Kidney (tissue), 14 donors: ENCODE data around the gene ARHGAP29. TPM values are rescaled to one million over a fixed set of nuclear protein-coding genes. Genes with fewer than 3 reads are reported as not detected.

ENCODE experiments used
- DNase-seq, 5 donors: peaks; one replicate each; pipeline ENCODE4 v3.0.0-alpha.2; 2013 to 2020
- FAIRE-seq: peaks from 2 replicates; lab custom pipeline; 2012; peaks lifted over from hg19 to GRCh38; lab: Jason Lieb, UNC
- H3K27ac ChIP-seq, 2 donors: one replicate each; pipeline ENCODE4 v1.7.0; 2013; ENCODE audit warnings: low read depth in 2 of 2, low read length in 2 of 2, inconsistent platforms in 1 of 2
- H3K27me3 ChIP-seq: one replicate; pipeline ENCODE4 v1.7.1; 2013; ENCODE audit warnings: low read length, inconsistent platforms; ENCODE audit not compliant: control insufficient read depth, insufficient read depth
- H3K36me3 ChIP-seq, 3 donors: one replicate each; pipeline versions ENCODE4 v1.7.0 to v1.7.1; 2013; ENCODE audit warnings: low read length in 3 of 3, control low read depth in 1 of 3, inconsistent platforms in 1 of 3; ENCODE audit not compliant: insufficient read depth in 3 of 3, control insufficient read depth in 2 of 3
- H3K4me1 ChIP-seq, 3 donors: one replicate each; pipeline versions ENCODE4 v1.7.0 to v1.7.1; 2013; ENCODE audit warnings: low read length in 3 of 3, inconsistent platforms in 1 of 3, low read depth in 1 of 3; ENCODE audit not compliant: control insufficient read depth in 2 of 3, insufficient read depth in 2 of 3
- H3K4me3 ChIP-seq, 3 donors: one replicate each; pipeline versions ENCODE4 v1.7.0 to v1.8.1; 2013; ENCODE audit warnings: low read length in 3 of 3, control low read depth in 1 of 3, inconsistent platforms in 1 of 3
- H3K9ac ChIP-seq, 3 donors: one replicate each; pipeline versions ENCODE4 v1.7.0 to v1.7.1; 2013; ENCODE audit warnings: low read length in 3 of 3, control low read depth in 1 of 3, inconsistent platforms in 1 of 3
- H3K9me3 ChIP-seq, 3 donors: one replicate each; pipeline versions ENCODE4 v1.7.0 to v1.7.1; 2013; ENCODE audit warnings: low read length in 3 of 3, control low read depth in 1 of 3, inconsistent platforms in 1 of 3; ENCODE audit not compliant: control insufficient read depth in 2 of 3, insufficient read depth in 1 of 3
- CTCF ChIP-seq: IDR thresholded peaks from 3 replicates; pipeline ENCODE4 v1.5.1; 2012; ENCODE audit warnings: mild to moderate bottlenecking, moderate library complexity, borderline replicate concordance; ENCODE audit not compliant: insufficient read depth; ENCODE audit errors: extremely low read depth
- intact Hi-C: fragments of 100-400 bp; cut with DNase I; formaldehyde crosslinking; loops from one replicate; pipeline ENCODE4 v1.11.1; 2022
- polyA plus RNA-seq: library from polyadenylated mRNA; stranded (reverse); fragments of 350-450 nt; fragmentation: Illumina TruSeq; extraction: RNeasy Lipid Tissue Mini Kit (QIAGEN cat#74804); gene quantifications from one replicate; pipeline ENCODE4 v1.2.3, GENCODE V29; 2014; ENCODE audit warnings: low read depth, low replicate concordance; ENCODE audit not compliant: insufficient read depth
- total RNA-seq: library from RNA; stranded (reverse); fragmentation: NEBNext Ultra II Directional; extraction: Animal tissue kit (Norgen Biotek cat#: 25700); gene quantifications from one replicate; pipeline ENCODE4 v1.2.1, GENCODE V29; 2021
- donor health status: control.
- donor health status: control.
- donor health status: control.
- donor health status: control.
- donor health status: control.
- donor health status: DM: yes; HTN: yes; CAD: no.
- donor health status: Normal renal cell carcinoma (clear cell type).

The ARHGAP29 gene
- total and polyA plus RNA-seq, 2 donors from 2014 or later = 15.9 to 145 TPM

- Histone ChIP-seq H3K4me3 (no peak overlapping the region), H3K4me1 (no peaks in the 10 kb centered on the region), H3K27me3 (peaks cover 5% of the 10 kb centered on the region), H3K27ac (no peak overlapping the region), H3K9me3 (peaks cover 0 to 8% (median 0%) of the 10 kb centered on the region in 3 donors), H3K9ac (no peak overlapping the region), H3K36me3 (no peaks in the 10 kb centered on the region)
- TF ChIP-seq CTCF = no peak
- no peak for FAIRE-seq
- intact Hi-C loops = loop anchor here (10.0 kb wide), 1 partner anchor 85 kb away; no protein-coding TSS in a partner anchor
- no peak for DNase-seq
Measured at GRCh38 chr1:94239796-94240195, 2.4 kb upstream of the ARHGAP29 start.

- DNase-seq (no peak), FAIRE-seq (no peak)
- Histone ChIP-seq H3K36me3 (no peaks in the 10 kb centered on the region), H3K4me1 (peaks cover 0 to under 1% (median 0%) of the 10 kb centered on the region in 3 donors), H3K27ac (no peak overlapping the region), H3K27me3 (peaks cover 5% of the 10 kb centered on the region), H3K9ac (no peak overlapping the region), H3K9me3 (peaks cover 0 to 8% (median 0%) of the 10 kb centered on the region in 3 donors), H3K4me3 (no peak overlapping the region)
- intact Hi-C loops = no loop called here
- TF ChIP-seq CTCF = no peak
Measured at GRCh38 chr1:94239051-94239450, 1.7 kb upstream of the ARHGAP29 start.

GRCh38 chr1:94236630-94237290, 624 bp downstream of the ARHGAP29 start:
- H3K4me3 ChIP-seq = peak overlapping the region; percentile 77 to 98 (median 90)
- TF ChIP-seq CTCF = no peak
- H3K36me3 ChIP-seq = no peaks in the 10 kb centered on the region
- H3K9ac ChIP-seq = peak overlapping the region; percentile 85 to 94 (median 87)
- H3K4me1 ChIP-seq = peaks cover 0 to 4% (median 0%) of the 10 kb centered on the region in 3 donors
- H3K27ac ChIP-seq = peak overlapping the region; percentile 91 to 96
- intact Hi-C loops = no loop called here
- DNase-seq (peak in 3 of 5 donors; percentile 55 to 73 (median 68)), FAIRE-seq (no peak)
- peaks cover 5% of the 10 kb centered on the region for H3K27me3 ChIP-seq
- no peaks in the 10 kb centered on the region for H3K9me3 ChIP-seq
